Measurements from ENCODE around the gene CNOT4.

GRCh38 chr7:135365721-135366120, 144.2 kb downstream of the CNOT4 start:
- TF ChIP-seq, protein P1, sequence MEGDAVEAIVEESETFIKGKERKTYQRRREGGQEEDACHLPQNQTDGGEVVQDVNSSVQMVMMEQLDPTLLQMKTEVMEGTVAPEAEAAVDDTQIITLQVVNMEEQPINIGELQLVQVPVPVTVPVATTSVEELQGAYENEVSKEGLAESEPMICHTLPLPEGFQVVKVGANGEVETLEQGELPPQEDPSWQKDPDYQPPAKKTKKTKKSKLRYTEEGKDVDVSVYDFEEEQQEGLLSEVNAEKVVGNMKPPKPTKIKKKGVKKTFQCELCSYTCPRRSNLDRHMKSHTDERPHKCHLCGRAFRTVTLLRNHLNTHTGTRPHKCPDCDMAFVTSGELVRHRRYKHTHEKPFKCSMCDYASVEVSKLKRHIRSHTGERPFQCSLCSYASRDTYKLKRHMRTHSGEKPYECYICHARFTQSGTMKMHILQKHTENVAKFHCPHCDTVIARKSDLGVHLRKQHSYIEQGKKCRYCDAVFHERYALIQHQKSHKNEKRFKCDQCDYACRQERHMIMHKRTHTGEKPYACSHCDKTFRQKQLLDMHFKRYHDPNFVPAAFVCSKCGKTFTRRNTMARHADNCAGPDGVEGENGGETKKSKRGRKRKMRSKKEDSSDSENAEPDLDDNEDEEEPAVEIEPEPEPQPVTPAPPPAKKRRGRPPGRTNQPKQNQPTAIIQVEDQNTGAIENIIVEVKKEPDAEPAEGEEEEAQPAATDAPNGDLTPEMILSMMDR (IDR thresholded peaks at IDR 0.05; ENCODE audit: insufficient read depth, low read length), result no peak
- TF ChIP-seq POLR2AphosphoS5 (IDR thresholded peaks at IDR 0.05; ENCODE audit: low read depth) (no peak), GABPA (IDR thresholded peaks at IDR 0.05; ENCODE audit: low read depth) (no peak)
- TF ChIP-seq, protein P2, sequence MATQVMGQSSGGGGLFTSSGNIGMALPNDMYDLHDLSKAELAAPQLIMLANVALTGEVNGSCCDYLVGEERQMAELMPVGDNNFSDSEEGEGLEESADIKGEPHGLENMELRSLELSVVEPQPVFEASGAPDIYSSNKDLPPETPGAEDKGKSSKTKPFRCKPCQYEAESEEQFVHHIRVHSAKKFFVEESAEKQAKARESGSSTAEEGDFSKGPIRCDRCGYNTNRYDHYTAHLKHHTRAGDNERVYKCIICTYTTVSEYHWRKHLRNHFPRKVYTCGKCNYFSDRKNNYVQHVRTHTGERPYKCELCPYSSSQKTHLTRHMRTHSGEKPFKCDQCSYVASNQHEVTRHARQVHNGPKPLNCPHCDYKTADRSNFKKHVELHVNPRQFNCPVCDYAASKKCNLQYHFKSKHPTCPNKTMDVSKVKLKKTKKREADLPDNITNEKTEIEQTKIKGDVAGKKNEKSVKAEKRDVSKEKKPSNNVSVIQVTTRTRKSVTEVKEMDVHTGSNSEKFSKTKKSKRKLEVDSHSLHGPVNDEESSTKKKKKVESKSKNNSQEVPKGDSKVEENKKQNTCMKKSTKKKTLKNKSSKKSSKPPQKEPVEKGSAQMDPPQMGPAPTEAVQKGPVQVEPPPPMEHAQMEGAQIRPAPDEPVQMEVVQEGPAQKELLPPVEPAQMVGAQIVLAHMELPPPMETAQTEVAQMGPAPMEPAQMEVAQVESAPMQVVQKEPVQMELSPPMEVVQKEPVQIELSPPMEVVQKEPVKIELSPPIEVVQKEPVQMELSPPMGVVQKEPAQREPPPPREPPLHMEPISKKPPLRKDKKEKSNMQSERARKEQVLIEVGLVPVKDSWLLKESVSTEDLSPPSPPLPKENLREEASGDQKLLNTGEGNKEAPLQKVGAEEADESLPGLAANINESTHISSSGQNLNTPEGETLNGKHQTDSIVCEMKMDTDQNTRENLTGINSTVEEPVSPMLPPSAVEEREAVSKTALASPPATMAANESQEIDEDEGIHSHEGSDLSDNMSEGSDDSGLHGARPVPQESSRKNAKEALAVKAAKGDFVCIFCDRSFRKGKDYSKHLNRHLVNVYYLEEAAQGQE (IDR thresholded peaks at IDR 0.05; ENCODE audit: insufficient replicate concordance, low read depth), result no peak
